IPS-NIHi7 (cell line): ENCODE measurements around the gene ALKBH7.

ENCODE experiments used
- DNase-seq: peaks from one replicate; pipeline ENCODE4 v3.0.0; 2012; ENCODE audit warnings: mixed read lengths; ENCODE audit errors: extremely low spot score

Gene ALKBH7

GRCh38 chr19:6364353-6364752 lies 8.2 kb upstream of the ALKBH7 start:
- no peak for DNase-seq

GRCh38 chr19:6373096-6373812 lies 660 bp downstream of the ALKBH7 start:
- peak; percentile 93 for DNase-seq

GRCh38 chr19:6373813-6374108 lies 1.2 kb downstream of the ALKBH7 start:
- no peak for DNase-seq

- no peak for DNase-seq
Observed at GRCh38 chr19:6374161-6374709, 1.6 kb downstream of the ALKBH7 start.

- DNase-seq = no peak
Observed at GRCh38 chr19:6374711-6375410, 2.3 kb downstream of the ALKBH7 start.

- no peak for DNase-seq
Observed at GRCh38 chr19:6375411-6376010, 2.9 kb downstream of the ALKBH7 start, which contains the start of gene PSPN. Gene PSPN (minus strand): TSS chr19:6375933. CDS start chr19:6375849, 84 bp downstream.

- DNase-seq = no peak
Observed at GRCh38 chr19:6376512-6377190, 4.1 kb downstream of the ALKBH7 start.

GRCh38 chr19:6378041-6378440 lies 5.4 kb downstream of the ALKBH7 start:
- DNase-seq = no peak

GRCh38 chr19:6378486-6378885 lies 5.9 kb downstream of the ALKBH7 start:
- DNase-seq = no peak

GRCh38 chr19:6379744-6380143 lies 7.2 kb downstream of the ALKBH7 start:
- no peak for DNase-seq

GRCh38 chr19:6381030-6381750 lies 8.6 kb downstream of the ALKBH7 start:
- no peak for DNase-seq

- DNase-seq = no peak
Observed at GRCh38 chr19:6383188-6383587, 10.6 kb downstream of the ALKBH7 start.

GRCh38 chr19:6384381-6384780 lies 11.8 kb downstream of the ALKBH7 start:
- no peak for DNase-seq

- DNase-seq = no peak
Observed at GRCh38 chr19:6387372-6387771, 14.8 kb downstream of the ALKBH7 start.

- DNase-seq = no peak
Observed at GRCh38 chr19:6392221-6393073, 19.9 kb downstream of the ALKBH7 start.

- DNase-seq = peak; percentile 97
Observed at GRCh38 chr19:6393074-6393982, 20.7 kb downstream of the ALKBH7 start, which contains the start of gene GTF2F1. Gene GTF2F1 (minus strand): TSS chr19:6393164. CDS start chr19:6392995, 169 bp downstream.

- DNase-seq = no peak
Observed at GRCh38 chr19:6393983-6394412, 21.4 kb downstream of the ALKBH7 start.

- DNase-seq = no peak
Observed at GRCh38 chr19:6394831-6395230, 22.2 kb downstream of the ALKBH7 start.

GRCh38 chr19:6396305-6396704 lies 23.7 kb downstream of the ALKBH7 start:
- no peak for DNase-seq
